Measurements from ENCODE around the gene SUMO3. TPM values are rescaled to one million over a fixed set of nuclear protein-coding genes. Genes with fewer than 3 reads are reported as not detected.

Gene SUMO3
- total and polyA plus RNA-seq, 5 donors, result 53.3 to 87.8 (median 82.2) TPM

- Histone ChIP-seq H3K4me3 (ENCODE audit: low read length) (no peak overlapping the region), H3K9me3 (ENCODE audit: control insufficient read depth, low read length) (no peaks in the 10 kb centered on the region), H3K4me1 (ENCODE audit: control insufficient read depth, insufficient read depth, low read length) (peaks cover 4% of the 10 kb centered on the region), H3K27me3 (ENCODE audit: control insufficient read depth, insufficient read depth) (no peaks in the 10 kb centered on the region), H3K27ac (ENCODE audit: low read length) (peak overlapping the region; percentile 5)
- peak in 1 of 2 donors; percentile 5 for ATAC-seq
- no peak for DNase-seq
- intact Hi-C loops (cut with DNase I), result no loop called here
- WGBS, result 87% methylated on average over 14 of the region's 14 CpGs
Measured at GRCh38 chr21:44855572-44855971, 37.7 kb upstream of the SUMO3 start.

GRCh38 chr21:44854664-44855446, 37.0 kb upstream of the SUMO3 start:
- Histone ChIP-seq H3K4me1 (ENCODE audit: control insufficient read depth, insufficient read depth, low read length) (peaks cover 4% of the 10 kb centered on the region), H3K4me3 (ENCODE audit: low read length) (no peak overlapping the region), H3K27ac (ENCODE audit: low read length) (peak overlapping the region; percentile 8), H3K27me3 (ENCODE audit: control insufficient read depth, insufficient read depth) (no peaks in the 10 kb centered on the region), H3K9me3 (ENCODE audit: control insufficient read depth, low read length) (no peaks in the 10 kb centered on the region)
- intact Hi-C loops (cut with DNase I), result loop anchor here in 1 of 4 donors (5.0 kb wide), 1 partner anchor 38 kb away; the partner anchor contains the start of gene SUMO3
- peak in 1 of 2 donors; percentile 8 for ATAC-seq
- no peak for DNase-seq
- WGBS, result 65% methylated on average over 31 of the region's 31 CpGs

GRCh38 chr21:44854391-44854663, 36.5 kb upstream of the SUMO3 start:
- no peaks in the 10 kb centered on the region for H3K27me3 ChIP-seq (ENCODE audit: control insufficient read depth, insufficient read depth)
- peak overlapping the region; percentile 19 for H3K27ac ChIP-seq (ENCODE audit: low read length)
- no peaks in the 10 kb centered on the region for H3K9me3 ChIP-seq (ENCODE audit: control insufficient read depth, low read length)
- peaks cover 4% of the 10 kb centered on the region for H3K4me1 ChIP-seq (ENCODE audit: control insufficient read depth, insufficient read depth, low read length)
- DNase-seq (no peak), ATAC-seq (no peak)
- H3K4me3 ChIP-seq (ENCODE audit: low read length), result no peak overlapping the region
- 80% methylated on average over 14 of the region's 14 CpGs for WGBS
- intact Hi-C loops (cut with DNase I), result loop anchor here in 1 of 4 donors (5.0 kb wide), 1 partner anchor 37 kb away; the partner anchor contains the start of gene SUMO3

GRCh38 chr21:44853601-44854390, 35.9 kb upstream of the SUMO3 start:
- Histone ChIP-seq H3K27me3 (ENCODE audit: control insufficient read depth, insufficient read depth) (no peaks in the 10 kb centered on the region), H3K9me3 (ENCODE audit: control insufficient read depth, low read length) (no peaks in the 10 kb centered on the region), H3K4me1 (ENCODE audit: control insufficient read depth, insufficient read depth, low read length) (peaks cover 4% of the 10 kb centered on the region), H3K27ac (ENCODE audit: low read length) (peak overlapping the region; percentile 61), H3K4me3 (ENCODE audit: low read length) (no peak overlapping the region)
- WGBS, result 75% methylated on average over 34 of the region's 34 CpGs
- intact Hi-C loops (cut with DNase I), result loop anchor here in 1 of 4 donors (5.0 kb wide), 1 partner anchor 36 kb away; the partner anchor contains the start of gene SUMO3
- ATAC-seq (peak; percentile 57 to 73), DNase-seq (peak in 2 of 3 donors; percentile 47 to 82)

GRCh38 chr21:44850905-44851657, 33.2 kb upstream of the SUMO3 start:
- 78% methylated on average over 26 of the region's 26 CpGs for WGBS
- H3K4me1 ChIP-seq (ENCODE audit: control insufficient read depth, insufficient read depth, low read length), result peaks cover 8% of the 10 kb centered on the region
- ATAC-seq, result no peak

GRCh38 chr21:44850208-44850800, 32.4 kb upstream of the SUMO3 start:
- DNase-seq (peak in 2 of 3 donors; percentile 6 to 39), ATAC-seq (no peak)
- H3K4me1 ChIP-seq (ENCODE audit: control insufficient read depth, insufficient read depth, low read length), result peaks cover 7% of the 10 kb centered on the region
- WGBS, result 86% methylated on average over 20 of the region's 20 CpGs
- no peaks in the 10 kb centered on the region for H3K9me3 ChIP-seq (ENCODE audit: control insufficient read depth, low read length)
- intact Hi-C loops (cut with DNase I), result loop anchor here in 1 of 4 donors (5.0 kb wide), 1 partner anchor 33 kb away; the partner anchor contains the start of gene SUMO3
- H3K27me3 ChIP-seq (ENCODE audit: control insufficient read depth, insufficient read depth), result no peaks in the 10 kb centered on the region
- H3K27ac ChIP-seq (ENCODE audit: low read length), result no peak overlapping the region
- no peak overlapping the region for H3K4me3 ChIP-seq (ENCODE audit: low read length)

More at GRCh38 chr21:44850905-44851657, 33.2 kb upstream of the SUMO3 start:
- no peaks in the 10 kb centered on the region for H3K27me3 ChIP-seq (ENCODE audit: control insufficient read depth, insufficient read depth)
- DNase-seq, result no peak
- intact Hi-C loops (cut with DNase I), result loop anchor here in 1 of 4 donors (5.0 kb wide), 1 partner anchor 34 kb away; the partner anchor contains the start of gene SUMO3
- no peak overlapping the region for H3K27ac ChIP-seq (ENCODE audit: low read length)
- H3K4me3 ChIP-seq (ENCODE audit: low read length), result no peak overlapping the region
- no peaks in the 10 kb centered on the region for H3K9me3 ChIP-seq (ENCODE audit: control insufficient read depth, low read length)

- no peak overlapping the region for H3K4me3 ChIP-seq (ENCODE audit: low read length)
- DNase-seq (peak in 1 of 3 donors; percentile 51), ATAC-seq (no peak)
- no peak overlapping the region for H3K27ac ChIP-seq (ENCODE audit: low read length)
- WGBS, result 84% methylated on average over 12 of the region's 12 CpGs
- no peaks in the 10 kb centered on the region for H3K9me3 ChIP-seq (ENCODE audit: control insufficient read depth, low read length)
- H3K4me1 ChIP-seq (ENCODE audit: control insufficient read depth, insufficient read depth, low read length), result peaks cover 7% of the 10 kb centered on the region
- intact Hi-C loops (cut with DNase I), result loop anchor here in 1 of 4 donors (5.0 kb wide), 1 partner anchor 32 kb away; the partner anchor contains the start of gene SUMO3
- H3K27me3 ChIP-seq (ENCODE audit: control insufficient read depth, insufficient read depth), result no peaks in the 10 kb centered on the region
Measured at GRCh38 chr21:44849616-44850130, 31.8 kb upstream of the SUMO3 start.

GRCh38 chr21:44848821-44849521, 31.1 kb upstream of the SUMO3 start:
- Histone ChIP-seq H3K27me3 (ENCODE audit: control insufficient read depth, insufficient read depth) (no peaks in the 10 kb centered on the region), H3K4me1 (ENCODE audit: control insufficient read depth, insufficient read depth, low read length) (peaks cover 7% of the 10 kb centered on the region), H3K4me3 (ENCODE audit: low read length) (no peak overlapping the region), H3K27ac (ENCODE audit: low read length) (no peak overlapping the region), H3K9me3 (ENCODE audit: control insufficient read depth, low read length) (no peaks in the 10 kb centered on the region)
- ATAC-seq (no peak), DNase-seq (peak in 1 of 3 donors; percentile 46)
- WGBS, result 93% methylated on average over 36 of the region's 36 CpGs
- intact Hi-C loops (cut with DNase I), result no loop called here

GRCh38 chr21:44847261-44848056, 29.6 kb upstream of the SUMO3 start:
- 79% methylated on average over 24 of the region's 24 CpGs for WGBS
- DNase-seq (peak in 1 of 3 donors; percentile 53), ATAC-seq (peak in 1 of 2 donors; percentile 2)
- intact Hi-C loops (cut with DNase I), result no loop called here
- Histone ChIP-seq H3K9me3 (ENCODE audit: control insufficient read depth, low read length) (no peaks in the 10 kb centered on the region), H3K4me1 (ENCODE audit: control insufficient read depth, insufficient read depth, low read length) (peaks cover 7% of the 10 kb centered on the region), H3K27ac (ENCODE audit: low read length) (no peak overlapping the region), H3K4me3 (ENCODE audit: low read length) (no peak overlapping the region), H3K27me3 (ENCODE audit: control insufficient read depth, insufficient read depth) (no peaks in the 10 kb centered on the region)
